Measurements from ENCODE around the gene VTI1A.
A peak's percentile ranks its signal among the peaks of the same experiment; 100 is the strongest.

Gene VTI1A

GRCh38 chr10:112643600-112644264 is 196.7 kb downstream of the VTI1A start:
- H3K9me3 ChIP-seq (ENCODE audit: control insufficient read depth, low read length): no peaks in the 10 kb centered on the region
- peak; percentile 21 for DNase-seq (ENCODE audit: low read depth)

GRCh38 chr10:112644265-112644645 is 197.2 kb downstream of the VTI1A start:
- H3K27me3 ChIP-seq (replicated peaks; ENCODE audit: control insufficient read depth, insufficient read depth, low read length): no peaks in the 10 kb centered on the region
- no peak overlapping the region for H3K9ac ChIP-seq (ENCODE audit: low read length)
- H3K9me3 ChIP-seq (ENCODE audit: control insufficient read depth, low read length): no peaks in the 10 kb centered on the region
- DNase-seq (ENCODE audit: low read depth): no peak
- no peak overlapping the region for H3K4me3 ChIP-seq (ENCODE audit: low read length)
- no peaks in the 10 kb centered on the region for H3K36me3 ChIP-seq (ENCODE audit: control insufficient read depth, insufficient read depth, low read length, severe bottlenecking)
- H3K4me1 ChIP-seq (ENCODE audit: control insufficient read depth, insufficient read depth, low read length): no peaks in the 10 kb centered on the region

More at GRCh38 chr10:112643600-112644264, 196.7 kb downstream of the VTI1A start:
- no peaks in the 10 kb centered on the region for H3K36me3 ChIP-seq (ENCODE audit: control insufficient read depth, insufficient read depth, low read length, severe bottlenecking)
- no peaks in the 10 kb centered on the region for H3K27me3 ChIP-seq (replicated peaks; ENCODE audit: control insufficient read depth, insufficient read depth, low read length)
- no peaks in the 10 kb centered on the region for H3K4me1 ChIP-seq (ENCODE audit: control insufficient read depth, insufficient read depth, low read length)
- H3K4me3 ChIP-seq (ENCODE audit: low read length): no peak overlapping the region
- no peak overlapping the region for H3K9ac ChIP-seq (ENCODE audit: low read length)

- Histone ChIP-seq H3K9me3 (ENCODE audit: control insufficient read depth, low read length) (no peaks in the 10 kb centered on the region), H3K9ac (ENCODE audit: low read length) (no peak overlapping the region), H3K4me3 (ENCODE audit: low read length) (no peak overlapping the region), H3K27me3 (replicated peaks; ENCODE audit: control insufficient read depth, insufficient read depth, low read length) (no peaks in the 10 kb centered on the region), H3K36me3 (ENCODE audit: control insufficient read depth, insufficient read depth, low read length, severe bottlenecking) (no peaks in the 10 kb centered on the region), H3K4me1 (ENCODE audit: control insufficient read depth, insufficient read depth, low read length) (no peaks in the 10 kb centered on the region)
- peak; percentile 37 for DNase-seq (ENCODE audit: low read depth)
These were observed 202.2 kb downstream of the VTI1A start for GRCh38 chr10:112649006-112649821.

- no peaks in the 10 kb centered on the region for H3K27me3 ChIP-seq (replicated peaks; ENCODE audit: control insufficient read depth, insufficient read depth, low read length)
These were observed 202.8 kb downstream of the VTI1A start for GRCh38 chr10:112649822-112650152.

GRCh38 chr10:112650588-112651030 is 203.6 kb downstream of the VTI1A start:
- H3K9me3 ChIP-seq (ENCODE audit: control insufficient read depth, low read length): no peaks in the 10 kb centered on the region
- H3K4me3 ChIP-seq (ENCODE audit: low read length): no peak overlapping the region
- H3K4me1 ChIP-seq (ENCODE audit: control insufficient read depth, insufficient read depth, low read length): no peaks in the 10 kb centered on the region
- peak; percentile 15 for DNase-seq (ENCODE audit: low read depth)
- H3K27me3 ChIP-seq (replicated peaks; ENCODE audit: control insufficient read depth, insufficient read depth, low read length): no peaks in the 10 kb centered on the region
- H3K36me3 ChIP-seq (ENCODE audit: control insufficient read depth, insufficient read depth, low read length, severe bottlenecking): no peaks in the 10 kb centered on the region
- no peak overlapping the region for H3K9ac ChIP-seq (ENCODE audit: low read length)

More at GRCh38 chr10:112649822-112650152, 202.8 kb downstream of the VTI1A start:
- Histone ChIP-seq H3K4me3 (ENCODE audit: low read length) (no peak overlapping the region), H3K4me1 (ENCODE audit: control insufficient read depth, insufficient read depth, low read length) (no peaks in the 10 kb centered on the region), H3K36me3 (ENCODE audit: control insufficient read depth, insufficient read depth, low read length, severe bottlenecking) (no peaks in the 10 kb centered on the region), H3K9ac (ENCODE audit: low read length) (no peak overlapping the region), H3K9me3 (ENCODE audit: control insufficient read depth, low read length) (no peaks in the 10 kb centered on the region)
- DNase-seq (ENCODE audit: low read depth): no peak

- no peaks in the 10 kb centered on the region for H3K36me3 ChIP-seq (ENCODE audit: control insufficient read depth, insufficient read depth, low read length, severe bottlenecking)
- H3K9ac ChIP-seq (ENCODE audit: low read length): no peak overlapping the region
- H3K4me3 ChIP-seq (ENCODE audit: low read length): no peak overlapping the region
- no peaks in the 10 kb centered on the region for H3K9me3 ChIP-seq (ENCODE audit: control insufficient read depth, low read length)
- H3K27me3 ChIP-seq (replicated peaks; ENCODE audit: control insufficient read depth, insufficient read depth, low read length): no peaks in the 10 kb centered on the region
- DNase-seq (ENCODE audit: low read depth): no peak
- no peaks in the 10 kb centered on the region for H3K4me1 ChIP-seq (ENCODE audit: control insufficient read depth, insufficient read depth, low read length)
These were observed 206.2 kb downstream of the VTI1A start for GRCh38 chr10:112653215-112653614.

- Histone ChIP-seq H3K9ac (ENCODE audit: low read length) (no peak overlapping the region), H3K4me1 (ENCODE audit: control insufficient read depth, insufficient read depth, low read length) (no peaks in the 10 kb centered on the region), H3K27me3 (replicated peaks; ENCODE audit: control insufficient read depth, insufficient read depth, low read length) (no peaks in the 10 kb centered on the region), H3K9me3 (ENCODE audit: control insufficient read depth, low read length) (no peaks in the 10 kb centered on the region), H3K4me3 (ENCODE audit: low read length) (no peak overlapping the region), H3K36me3 (ENCODE audit: control insufficient read depth, insufficient read depth, low read length, severe bottlenecking) (no peaks in the 10 kb centered on the region)
- DNase-seq (ENCODE audit: low read depth): no peak
These were observed 206.8 kb downstream of the VTI1A start for GRCh38 chr10:112653851-112654250.

GRCh38 chr10:112654794-112655193 is 207.8 kb downstream of the VTI1A start:
- H3K36me3 ChIP-seq (ENCODE audit: control insufficient read depth, insufficient read depth, low read length, severe bottlenecking): no peaks in the 10 kb centered on the region
- H3K27me3 ChIP-seq (replicated peaks; ENCODE audit: control insufficient read depth, insufficient read depth, low read length): no peaks in the 10 kb centered on the region
- H3K9me3 ChIP-seq (ENCODE audit: control insufficient read depth, low read length): no peaks in the 10 kb centered on the region
- no peak overlapping the region for H3K4me3 ChIP-seq (ENCODE audit: low read length)
- no peak overlapping the region for H3K9ac ChIP-seq (ENCODE audit: low read length)
- no peaks in the 10 kb centered on the region for H3K4me1 ChIP-seq (ENCODE audit: control insufficient read depth, insufficient read depth, low read length)
- no peak for DNase-seq (ENCODE audit: low read depth)

- Histone ChIP-seq H3K4me1 (ENCODE audit: control insufficient read depth, insufficient read depth, low read length) (no peaks in the 10 kb centered on the region), H3K36me3 (ENCODE audit: control insufficient read depth, insufficient read depth, low read length, severe bottlenecking) (no peaks in the 10 kb centered on the region), H3K9me3 (ENCODE audit: control insufficient read depth, low read length) (no peaks in the 10 kb centered on the region), H3K27me3 (replicated peaks; ENCODE audit: control insufficient read depth, insufficient read depth, low read length) (no peaks in the 10 kb centered on the region), H3K9ac (ENCODE audit: low read length) (no peak overlapping the region), H3K4me3 (ENCODE audit: low read length) (no peak overlapping the region)
- no peak for DNase-seq (ENCODE audit: low read depth)
These were observed 208.7 kb downstream of the VTI1A start for GRCh38 chr10:112655722-112656121.

GRCh38 chr10:112658465-112658864 is 211.4 kb downstream of the VTI1A start:
- Histone ChIP-seq H3K9ac (ENCODE audit: low read length) (no peak overlapping the region), H3K9me3 (ENCODE audit: control insufficient read depth, low read length) (peaks cover 6% of the 10 kb centered on the region), H3K36me3 (ENCODE audit: control insufficient read depth, insufficient read depth, low read length, severe bottlenecking) (no peaks in the 10 kb centered on the region), H3K27me3 (replicated peaks; ENCODE audit: control insufficient read depth, insufficient read depth, low read length) (no peaks in the 10 kb centered on the region), H3K4me3 (ENCODE audit: low read length) (no peak overlapping the region), H3K4me1 (ENCODE audit: control insufficient read depth, insufficient read depth, low read length) (peaks cover 4% of the 10 kb centered on the region)
- no peak for DNase-seq (ENCODE audit: low read depth)

GRCh38 chr10:112658900-112659638 is 212.1 kb downstream of the VTI1A start:
- Histone ChIP-seq H3K9me3 (ENCODE audit: control insufficient read depth, low read length) (peaks cover 6% of the 10 kb centered on the region), H3K4me3 (ENCODE audit: low read length) (no peak overlapping the region), H3K4me1 (ENCODE audit: control insufficient read depth, insufficient read depth, low read length) (peaks cover 9% of the 10 kb centered on the region), H3K9ac (ENCODE audit: low read length) (no peak overlapping the region), H3K36me3 (ENCODE audit: control insufficient read depth, insufficient read depth, low read length, severe bottlenecking) (no peaks in the 10 kb centered on the region), H3K27me3 (replicated peaks; ENCODE audit: control insufficient read depth, insufficient read depth, low read length) (no peaks in the 10 kb centered on the region)
- peak; percentile 54 for DNase-seq (ENCODE audit: low read depth)

All from adipocyte (in vitro differentiated cells).